ENCODE results near the gene EHMT1.

EHMT1 gene

GRCh38 chr9:137744632-137745183 lies 125.9 kb downstream of the EHMT1 start:
- no peak for DNase-seq

GRCh38 chr9:137745541-137745991 lies 126.8 kb downstream of the EHMT1 start:
- peak in 1 of 2 donors; percentile 63 for DNase-seq

GRCh38 chr9:137748311-137748710 lies 129.5 kb downstream of the EHMT1 start:
- no peak for DNase-seq

- DNase-seq, result no peak
Observed at GRCh38 chr9:137748741-137749140, 129.9 kb downstream of the EHMT1 start.

GRCh38 chr9:137749511-137749910 lies 130.7 kb downstream of the EHMT1 start:
- no peak for DNase-seq

DNA sequence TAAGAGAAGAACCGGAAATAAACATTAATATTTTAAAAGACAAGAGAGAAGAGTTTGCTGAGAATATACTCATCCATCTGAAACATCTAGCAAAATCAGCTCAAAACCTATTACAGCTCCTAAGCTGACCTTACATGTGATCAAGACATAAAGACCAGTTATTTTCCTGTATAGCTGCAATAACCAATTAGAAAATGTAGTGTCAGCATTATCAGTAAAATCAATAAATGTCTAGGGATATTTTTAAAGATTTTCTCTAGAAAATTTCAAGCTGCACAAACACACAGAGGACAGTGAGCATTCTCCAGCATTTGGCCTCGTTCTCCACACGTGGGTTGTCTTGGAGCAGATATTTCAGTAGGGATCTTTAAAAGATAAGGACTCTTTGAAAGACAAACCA lies 131.2 kb downstream of the EHMT1 start:
- no peak for DNase-seq

GRCh38 chr9:137750566-137750965 lies 131.8 kb downstream of the EHMT1 start:
- DNase-seq, result no peak

DNA sequence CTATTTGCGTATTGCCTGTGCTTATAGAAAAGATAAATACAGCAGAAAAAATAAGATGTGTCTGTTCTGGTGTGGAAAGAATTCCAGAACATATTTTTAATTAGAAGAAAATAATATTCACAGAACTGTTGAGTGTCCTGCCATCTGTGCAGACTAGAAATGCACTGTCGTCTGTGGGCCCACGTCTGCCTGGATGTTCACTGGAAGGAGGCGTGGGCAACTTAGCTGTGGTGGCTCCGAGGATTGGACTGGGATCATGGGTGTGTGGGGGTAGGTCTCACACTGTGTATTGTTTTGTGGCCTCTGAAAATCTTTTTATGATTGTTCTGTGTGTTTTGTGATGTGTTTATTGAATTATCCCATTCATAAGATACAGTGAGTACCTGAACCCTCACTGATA lies 132.8 kb downstream of the EHMT1 start:
- no peak for DNase-seq

DNA sequence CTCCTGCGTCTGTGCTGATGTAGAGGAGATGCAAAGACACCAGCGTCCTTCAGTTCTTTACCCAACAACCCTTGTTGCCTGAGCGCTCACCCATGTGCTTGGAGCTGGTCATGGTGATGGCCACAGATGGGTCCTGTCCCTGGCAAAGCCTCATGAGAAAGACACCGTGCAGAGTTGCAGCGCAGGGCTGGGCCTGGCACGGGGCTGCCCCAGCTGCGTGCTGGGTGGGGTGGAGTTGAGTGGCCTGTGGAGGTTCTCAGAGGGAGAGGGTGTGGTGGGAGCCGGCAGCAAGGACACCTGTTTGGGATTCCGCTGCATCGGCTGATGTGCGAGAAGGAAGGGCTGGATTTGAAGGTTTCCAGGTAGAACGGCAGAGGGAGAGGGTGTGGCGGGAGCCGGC lies 133.6 kb downstream of the EHMT1 start:
- DNase-seq, result no peak

- no peak for DNase-seq
Observed at GRCh38 chr9:137753192-137753765, 134.5 kb downstream of the EHMT1 start.

GRCh38 chr9:137755261-137755927 lies 136.6 kb downstream of the EHMT1 start:
- DNase-seq, result no peak

GRCh38 chr9:137756045-137756744 lies 137.4 kb downstream of the EHMT1 start:
- DNase-seq, result no peak

GRCh38 chr9:137757139-137757538 lies 138.3 kb downstream of the EHMT1 start:
- DNase-seq, result no peak

- peak; percentile 66 to 74 for DNase-seq
Observed at GRCh38 chr9:137757613-137758029, 138.8 kb downstream of the EHMT1 start.

DNA sequence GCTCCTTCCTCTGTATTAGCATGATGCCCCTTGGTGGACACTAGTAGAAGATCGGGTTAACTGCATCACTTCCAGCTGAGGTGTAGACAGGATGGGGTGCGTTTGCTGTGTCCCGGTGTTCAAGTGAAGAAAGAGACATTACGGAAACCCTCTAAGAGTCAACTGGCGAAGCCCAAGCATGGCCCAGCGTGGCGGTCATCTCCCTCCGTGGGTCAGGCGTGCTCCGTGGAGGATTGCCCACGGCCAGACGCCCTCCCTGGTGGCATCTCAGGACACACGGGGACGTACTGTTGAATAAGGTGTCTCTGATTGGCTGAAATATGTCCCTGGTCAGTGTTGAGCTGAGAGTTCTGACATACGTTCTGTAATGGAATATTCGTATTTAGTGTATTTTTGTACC lies 139.3 kb downstream of the EHMT1 start:
- no peak for DNase-seq

DNA sequence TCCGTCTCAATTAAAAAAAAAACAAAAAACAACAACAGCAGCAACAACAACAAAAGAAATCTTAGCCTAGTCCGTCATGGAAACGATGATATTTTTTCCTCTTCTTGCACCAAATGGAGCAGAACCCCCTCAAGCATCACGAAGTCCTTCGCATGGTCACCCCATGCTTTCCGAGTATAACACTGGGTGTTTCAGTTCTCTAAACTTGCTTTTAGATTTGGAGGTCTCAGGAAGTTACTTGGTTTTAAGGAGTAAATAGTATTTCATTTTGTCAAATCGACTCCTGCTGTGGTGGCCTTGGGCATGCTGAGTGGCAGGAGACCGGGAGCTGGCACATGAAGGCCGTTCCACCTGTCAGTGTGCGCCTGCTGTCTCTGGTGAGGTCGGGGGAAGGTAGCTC lies 140.3 kb downstream of the EHMT1 start:
- DNase-seq, result peak in 1 of 2 donors; percentile 54

- DNase-seq, result peak in 1 of 2 donors; percentile 57
Observed at GRCh38 chr9:137759649-137760321, 141.0 kb downstream of the EHMT1 start.

DNA sequence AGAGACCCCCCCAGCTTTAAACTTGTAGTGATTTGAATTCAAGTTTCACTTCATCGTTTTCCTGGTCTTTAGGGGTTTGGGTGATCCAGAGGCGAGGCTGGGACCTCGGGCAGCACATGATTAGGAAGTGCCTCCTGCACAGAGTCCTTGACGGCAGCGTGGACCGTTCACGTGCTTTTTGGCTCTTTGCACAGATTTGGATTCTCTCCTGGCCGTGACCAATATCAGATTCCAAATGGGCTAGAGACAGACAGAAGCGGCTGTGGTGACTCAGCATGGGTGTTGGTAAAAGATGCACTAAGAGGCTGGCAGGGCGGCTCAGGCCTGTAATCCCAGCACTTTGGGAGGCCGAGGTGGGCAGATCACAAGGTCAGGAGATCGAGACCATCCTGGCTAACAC lies 141.6 kb downstream of the EHMT1 start:
- no peak for DNase-seq

GRCh38 chr9:137761032-137761431 lies 142.2 kb downstream of the EHMT1 start:
- DNase-seq, result peak; percentile 48 to 49

DNA sequence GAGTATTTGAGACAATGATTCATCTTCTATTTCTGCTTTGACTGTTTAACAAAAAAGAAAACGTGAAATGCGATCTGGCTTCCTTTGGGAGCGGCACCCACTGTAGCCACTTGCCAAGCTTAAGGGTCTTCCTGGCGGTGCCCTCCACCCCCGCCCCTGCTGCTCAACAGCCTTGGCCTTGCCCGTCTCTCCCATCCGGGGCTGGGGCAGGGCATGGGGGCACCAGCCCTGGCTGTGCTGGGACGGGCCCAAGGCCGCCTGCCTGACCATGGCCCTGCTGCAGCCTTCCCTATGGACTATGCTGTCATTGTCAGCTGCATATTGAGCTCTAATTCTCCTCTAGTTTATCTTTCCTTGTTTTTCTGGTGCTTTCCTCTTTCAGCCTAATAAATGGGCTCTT lies 143.0 kb downstream of the EHMT1 start:
- DNase-seq, result no peak

GRCh38 chr9:137762414-137763061 lies 143.7 kb downstream of the EHMT1 start:
- DNase-seq, result peak; percentile 4 to 53

GRCh38 chr9:137763271-137763955 lies 144.6 kb downstream of the EHMT1 start:
- DNase-seq, result no peak
